GM23338 (cell line): Measurements from ENCODE around the gene ENPP4.

Experiments used
- CTCF ChIP-seq, 2 experiments: fragments of 200-600 bp in 1 of 2; sonication (generic) in 1 of 2; conservative IDR thresholded peaks; 2 replicates each; pipeline versions ENCODE4 v1.5.1 to v1.6.1; 2016 to 2017; ENCODE audit warnings: antibody characterized with exemption in 2 of 2, low read depth in 2 of 2, mild to moderate bottlenecking in 2 of 2, moderate library complexity in 1 of 2
- EZH2 ChIP-seq: fragments of 200-600 bp; sonication (generic); IDR thresholded peaks from one replicate; pipeline ENCODE4 v1.8.0; 2017; ENCODE audit warnings: antibody characterized with exemption, mild to moderate bottlenecking, low read depth; ENCODE audit not compliant: unreplicated experiment
- JUNB ChIP-seq: IDR thresholded peaks from one replicate; pipeline ENCODE4 v1.6.1; 2016; ENCODE audit warnings: antibody characterized with exemption; ENCODE audit not compliant: unreplicated experiment

GRCh38 chr6:46129629-46130511 lies at the start of gene ENPP4:
- TF ChIP-seq EZH2 (no peak), CTCF (conservative IDR thresholded peaks at IDR 0.05; ENCODE audit: low read depth in 2 of 2) (no peak), JUNB (no peak)
